ENCODE data around the gene GPA33. TPM values are rescaled to one million over a fixed set of nuclear protein-coding genes. Genes with fewer than 3 reads are reported as not detected.

The GPA33 gene
- total RNA-seq, 4 donors from 2014 or later = 15.7 to 397 (median 317) TPM

DNA sequence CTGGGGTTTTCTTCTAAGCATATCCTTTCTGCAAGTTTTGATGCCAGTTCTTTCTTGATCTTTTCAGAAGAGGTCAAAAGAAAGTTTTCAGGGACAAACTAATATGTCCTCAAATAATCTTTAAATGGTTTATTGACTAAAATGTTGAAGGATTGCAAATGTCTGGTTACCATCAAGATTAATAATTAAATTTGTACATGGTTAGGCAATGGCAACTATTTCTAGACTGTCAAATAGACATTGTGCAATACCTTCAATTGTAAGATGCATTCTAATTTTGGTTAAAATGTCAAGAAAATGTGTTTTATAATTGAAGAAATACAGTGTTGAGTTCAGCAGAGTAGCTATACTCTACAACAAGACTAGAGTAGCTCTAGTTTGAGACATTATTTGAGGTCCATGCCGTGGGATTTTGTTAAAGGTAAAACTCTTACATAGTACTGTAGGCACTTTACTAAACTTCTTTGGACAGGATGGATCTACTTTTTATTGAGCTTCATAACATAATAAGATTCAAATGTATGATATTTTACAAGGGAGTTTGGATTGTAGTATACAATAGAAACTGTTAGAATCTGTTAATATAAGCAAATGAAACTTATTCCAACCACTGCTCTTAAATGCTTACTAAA lies 78.5 kb downstream of the GPA33 start:
- Histone ChIP-seq H3K36me3 (no peaks in the 10 kb centered on the region), H3K4me1 (no peaks in the 10 kb centered on the region), H3K27ac (no peak overlapping the region), H3K9me3 (no peaks in the 10 kb centered on the region), H3K4me3 (no peak overlapping the region), H3K27me3 (no peaks in the 10 kb centered on the region)
- no peak for TF ChIP-seq POLR2A (IDR thresholded peaks at IDR 0.05)
- TF ChIP-seq, protein P1, sequence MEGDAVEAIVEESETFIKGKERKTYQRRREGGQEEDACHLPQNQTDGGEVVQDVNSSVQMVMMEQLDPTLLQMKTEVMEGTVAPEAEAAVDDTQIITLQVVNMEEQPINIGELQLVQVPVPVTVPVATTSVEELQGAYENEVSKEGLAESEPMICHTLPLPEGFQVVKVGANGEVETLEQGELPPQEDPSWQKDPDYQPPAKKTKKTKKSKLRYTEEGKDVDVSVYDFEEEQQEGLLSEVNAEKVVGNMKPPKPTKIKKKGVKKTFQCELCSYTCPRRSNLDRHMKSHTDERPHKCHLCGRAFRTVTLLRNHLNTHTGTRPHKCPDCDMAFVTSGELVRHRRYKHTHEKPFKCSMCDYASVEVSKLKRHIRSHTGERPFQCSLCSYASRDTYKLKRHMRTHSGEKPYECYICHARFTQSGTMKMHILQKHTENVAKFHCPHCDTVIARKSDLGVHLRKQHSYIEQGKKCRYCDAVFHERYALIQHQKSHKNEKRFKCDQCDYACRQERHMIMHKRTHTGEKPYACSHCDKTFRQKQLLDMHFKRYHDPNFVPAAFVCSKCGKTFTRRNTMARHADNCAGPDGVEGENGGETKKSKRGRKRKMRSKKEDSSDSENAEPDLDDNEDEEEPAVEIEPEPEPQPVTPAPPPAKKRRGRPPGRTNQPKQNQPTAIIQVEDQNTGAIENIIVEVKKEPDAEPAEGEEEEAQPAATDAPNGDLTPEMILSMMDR (IDR thresholded peaks at IDR 0.05) = no peak
- DNase-seq = no peak

DNA sequence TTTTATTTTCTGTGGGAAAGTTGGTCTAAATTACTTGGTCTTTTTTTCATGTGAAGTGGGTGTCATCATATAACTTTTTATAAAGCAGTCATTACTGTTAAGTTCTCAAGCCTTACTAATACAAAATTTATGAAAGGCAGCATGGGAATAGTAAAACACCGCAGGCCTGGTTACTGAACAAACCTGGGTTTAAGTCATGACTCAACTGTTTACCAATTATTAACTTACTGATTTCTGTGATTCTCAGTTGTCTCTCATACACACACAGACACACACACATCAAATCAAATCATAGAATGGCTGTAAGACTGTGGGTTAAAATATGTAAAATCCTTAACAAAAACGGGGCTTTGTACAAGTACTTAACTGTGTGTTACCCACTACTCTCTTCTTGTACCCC lies 86.5 kb downstream of the GPA33 start:
- DNase-seq = no peak
- Histone ChIP-seq H3K27me3 (no peaks in the 10 kb centered on the region), H3K4me3 (no peak overlapping the region), H3K36me3 (no peaks in the 10 kb centered on the region), H3K4me1 (no peaks in the 10 kb centered on the region), H3K9me3 (no peaks in the 10 kb centered on the region), H3K27ac (no peak overlapping the region)
- TF ChIP-seq, protein P1 (IDR thresholded peaks at IDR 0.05) = no peak
- no peak for TF ChIP-seq POLR2A (IDR thresholded peaks at IDR 0.05)

Small RNA genes lying within 50 kb of the gene (small RNA-seq; reads per million reads assigned to genes)
- 3.5 to 13.4 reads per million in 2 donors for gene RNA5SP65

Other genes starting within 250 kb of the GPA33 start
- gene TADA1, start 214.1 kb downstream of the GPA33 start, total RNA-seq = 10 to 100 TPM in 1 of 4 donors, 1 to 10 TPM in 3; 6.6 to 13.5 (median 8.4) TPM
- gene ILDR2, start 114.8 kb downstream of the GPA33 start, total RNA-seq = 1 to 10 TPM in 3 of 4 donors, under 1 TPM in 1; 0.67 to 2.1 (median 1.6) TPM
- not detected for gene MAEL, start 101.1 kb downstream of the GPA33 start, total RNA-seq
- not detected for gene STYXL2, start 3.7 kb upstream of the GPA33 start, total RNA-seq
- 10 to 100 TPM; 11.5 to 23.1 (median 17.0) TPM for gene POU2F1, start 130.5 kb upstream of the GPA33 start, total RNA-seq

Data from Peyer's patch (tissue), 4 donors.